ENCODE data around the gene IFITM5.
"Not testable (repeated sequence)": the region's sequence is repeated elsewhere in the genome, so short reads cannot be mapped to it uniquely, and the experiment has no call there.

IFITM5 gene

GRCh38 chr11:312092-312816 is 12.9 kb upstream of the IFITM5 start:
- no peaks in the 10 kb centered on the region for H3K4me1 ChIP-seq (ENCODE audit: control insufficient read depth, insufficient read depth, low read length)
- ChIA-PET CTCF (interaction anchor here (1.2 to 1.4 kb wide), 2 partner anchors 17 to 136 kb away, joined by 5 read pairs; no protein-coding TSS in a partner anchor), POLR2A (interaction anchor here (0.6 kb wide), 1 partner anchor 105 kb away, joined by 3 read pairs; the partner anchor contains the start of gene BET1L)
- no peaks in the 10 kb centered on the region for H3K9me3 ChIP-seq (ENCODE audit: control insufficient read depth, insufficient read depth, low read depth, low read length)
- H3K36me3 ChIP-seq (ENCODE audit: control insufficient read depth in 2 of 2, insufficient read depth in 1 of 2, low read length in 2 of 2), result no peaks in the 10 kb centered on the region
- TF ChIP-seq ZNF138 (tag by site-specific recombination; IDR thresholded peaks at IDR 0.05; ENCODE audit: borderline replicate concordance), result no peak
- no peak for TF ChIP-seq KLF10 (tag by site-specific recombination; IDR thresholded peaks at IDR 0.05)
- peak; percentile 21; the same call in 1 of the 2 replicates for TF ChIP-seq EGR2 (tag by site-specific recombination; IDR thresholded peaks at IDR 0.05; ENCODE audit: low read depth)
- H3K4me3 ChIP-seq (ENCODE audit: low read depth, low read length), result no peak overlapping the region
- H3K27ac ChIP-seq (ENCODE audit: extremely low read depth, low read depth, low read length), result no peak overlapping the region

- H3K4me1 ChIP-seq (ENCODE audit: control insufficient read depth, insufficient read depth, low read length); POLR2A ChIA-PET; H3K27ac ChIP-seq (ENCODE audit: extremely low read depth, low read depth, low read length); H3K9me3 ChIP-seq (ENCODE audit: control insufficient read depth, insufficient read depth, low read depth, low read length); H3K36me3 ChIP-seq (ENCODE audit: control insufficient read depth in 2 of 2, insufficient read depth in 1 of 2, low read length in 2 of 2); H3K4me3 ChIP-seq (ENCODE audit: low read depth, low read length); CTCF ChIA-PET: not testable (repeated sequence)
Measured at GRCh38 chr11:311013-311748, 11.9 kb upstream of the IFITM5 start.

DNA sequence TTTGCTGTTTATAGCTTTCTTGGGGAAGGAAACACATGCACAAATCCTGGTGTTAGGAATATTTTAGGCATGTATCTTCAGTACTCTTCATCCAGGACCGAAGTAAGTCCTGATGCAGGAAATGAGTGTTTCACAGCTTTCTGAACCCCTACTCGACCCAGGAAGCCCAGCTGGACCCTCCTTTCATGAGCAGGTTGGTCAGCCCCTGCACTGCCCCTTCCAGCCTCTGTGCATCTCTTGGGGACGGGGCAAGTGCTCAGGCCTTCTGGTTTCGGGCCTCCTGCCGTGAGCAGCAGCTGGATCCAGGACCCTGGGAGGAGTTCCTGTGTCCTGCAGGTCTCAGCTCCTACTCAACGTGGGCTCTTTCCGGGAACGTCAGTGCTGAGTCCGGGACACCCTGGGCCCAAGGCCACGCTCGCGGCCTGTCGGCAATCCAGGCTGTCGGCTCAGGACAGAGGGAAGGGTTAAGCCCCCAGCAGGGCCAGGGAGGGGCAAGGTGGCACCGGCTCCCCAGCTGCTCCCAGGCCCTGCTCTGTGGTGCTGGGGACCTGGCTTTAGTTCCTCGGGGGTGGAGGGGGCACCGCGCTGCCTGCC is 10.8 kb upstream of the IFITM5 start:
- ChIA-PET POLR2A (interaction anchor here (0.9 kb wide), 1 partner anchor 66 kb away, joined by 6 read pairs; no protein-coding TSS in a partner anchor), CTCF (interaction anchor here (0.6 to 1.6 kb wide), 5 partner anchors 10 to 59 kb away, joined by 3 to 6 read pairs (median 4); partner anchors contain the start of gene IFITM3)
- H3K9me3 ChIP-seq (ENCODE audit: control insufficient read depth, insufficient read depth, low read depth, low read length); H3K4me1 ChIP-seq (ENCODE audit: control insufficient read depth, insufficient read depth, low read length); H3K4me3 ChIP-seq (ENCODE audit: low read depth, low read length); H3K36me3 ChIP-seq (ENCODE audit: control insufficient read depth in 2 of 2, insufficient read depth in 1 of 2, low read length in 2 of 2); H3K27ac ChIP-seq (ENCODE audit: extremely low read depth, low read depth, low read length): not testable (repeated sequence)

- H3K4me3 ChIP-seq (ENCODE audit: low read depth, low read length); H3K27ac ChIP-seq (ENCODE audit: extremely low read depth, low read depth, low read length): not testable (repeated sequence)
- POLR2A ChIA-PET, result interaction anchor here (0.9 kb wide), 1 partner anchor 65 kb away, joined by 6 read pairs; no protein-coding TSS in a partner anchor
Measured at GRCh38 chr11:308740-309665, 9.7 kb upstream of the IFITM5 start.

DNA sequence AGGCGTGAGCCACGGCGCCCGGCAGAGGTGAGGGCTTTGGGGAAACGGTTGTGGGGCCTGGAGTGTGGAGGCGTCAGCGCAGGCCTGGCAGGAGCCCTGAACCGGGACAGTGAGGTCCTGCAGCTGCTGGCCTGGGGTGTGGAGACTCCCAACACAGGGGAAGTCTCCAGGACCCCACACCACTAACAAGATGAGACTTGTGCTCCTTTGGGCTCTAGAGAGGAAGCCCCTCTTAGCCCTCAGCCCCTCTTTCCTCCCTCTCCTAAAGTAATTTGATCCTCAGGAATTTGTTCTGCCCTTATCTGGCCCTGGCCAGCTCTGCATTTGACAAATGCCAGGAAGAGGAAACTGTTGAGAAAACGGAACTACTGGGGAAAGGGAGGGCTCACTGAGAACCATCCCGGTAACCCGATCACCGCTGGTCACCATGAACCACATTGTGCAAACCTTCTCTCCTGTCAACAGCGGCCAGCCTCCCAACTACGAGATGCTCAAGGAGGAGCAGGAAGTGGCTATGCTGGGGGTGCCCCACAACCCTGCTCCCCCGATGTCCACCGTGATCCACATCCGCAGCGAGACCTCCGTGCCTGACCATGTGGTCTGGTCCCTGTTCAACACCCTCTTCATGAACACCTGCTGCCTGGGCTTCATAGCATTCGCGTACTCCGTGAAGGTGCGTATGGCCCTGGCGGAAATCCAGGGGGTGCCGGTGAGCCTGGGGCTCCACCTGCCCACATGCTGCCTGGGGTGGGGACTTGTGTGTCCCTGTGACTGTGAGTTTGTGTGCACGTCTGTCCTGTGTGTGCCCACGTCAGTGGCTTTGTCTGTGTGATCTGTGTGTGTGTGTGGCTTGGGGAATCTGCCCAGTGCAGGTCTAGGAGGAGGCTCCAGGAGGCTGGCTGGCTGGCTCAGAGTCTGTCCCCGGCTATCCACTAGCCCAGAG is 8.7 kb upstream of the IFITM5 start, which contains the start of gene IFITM2:
IFITM2 (plus strand) TSS at position 51 of the 943 bp plus-strand sequence; CDS start at position 428, 377 bp downstream.
- not testable (repeated sequence) for H3K36me3 ChIP-seq (ENCODE audit: control insufficient read depth in 2 of 2, insufficient read depth in 1 of 2, low read length in 2 of 2); H3K4me1 ChIP-seq (ENCODE audit: control insufficient read depth, insufficient read depth, low read length); H3K9me3 ChIP-seq (ENCODE audit: control insufficient read depth, insufficient read depth, low read depth, low read length); H3K27ac ChIP-seq (ENCODE audit: extremely low read depth, low read depth, low read length)
- H3K4me3 ChIP-seq (ENCODE audit: low read depth, low read length), result peak within 1 kb of the TSS; percentile 49
- TF ChIP-seq ZNF335 (tag by site-specific recombination; conservative IDR thresholded peaks at IDR 0.05) (0 out of 2 replicates have a peak, but pooled peaks have one; percentile 25), SP2 (tag by site-specific recombination; IDR thresholded peaks at IDR 0.05) (0 out of 2 replicates have a peak, but pooled peaks have one; percentile 29), PRDM10 (tag by site-specific recombination; IDR thresholded peaks at IDR 0.05) (peak; percentile 57)
- TF ChIP-seq, protein P1, sequence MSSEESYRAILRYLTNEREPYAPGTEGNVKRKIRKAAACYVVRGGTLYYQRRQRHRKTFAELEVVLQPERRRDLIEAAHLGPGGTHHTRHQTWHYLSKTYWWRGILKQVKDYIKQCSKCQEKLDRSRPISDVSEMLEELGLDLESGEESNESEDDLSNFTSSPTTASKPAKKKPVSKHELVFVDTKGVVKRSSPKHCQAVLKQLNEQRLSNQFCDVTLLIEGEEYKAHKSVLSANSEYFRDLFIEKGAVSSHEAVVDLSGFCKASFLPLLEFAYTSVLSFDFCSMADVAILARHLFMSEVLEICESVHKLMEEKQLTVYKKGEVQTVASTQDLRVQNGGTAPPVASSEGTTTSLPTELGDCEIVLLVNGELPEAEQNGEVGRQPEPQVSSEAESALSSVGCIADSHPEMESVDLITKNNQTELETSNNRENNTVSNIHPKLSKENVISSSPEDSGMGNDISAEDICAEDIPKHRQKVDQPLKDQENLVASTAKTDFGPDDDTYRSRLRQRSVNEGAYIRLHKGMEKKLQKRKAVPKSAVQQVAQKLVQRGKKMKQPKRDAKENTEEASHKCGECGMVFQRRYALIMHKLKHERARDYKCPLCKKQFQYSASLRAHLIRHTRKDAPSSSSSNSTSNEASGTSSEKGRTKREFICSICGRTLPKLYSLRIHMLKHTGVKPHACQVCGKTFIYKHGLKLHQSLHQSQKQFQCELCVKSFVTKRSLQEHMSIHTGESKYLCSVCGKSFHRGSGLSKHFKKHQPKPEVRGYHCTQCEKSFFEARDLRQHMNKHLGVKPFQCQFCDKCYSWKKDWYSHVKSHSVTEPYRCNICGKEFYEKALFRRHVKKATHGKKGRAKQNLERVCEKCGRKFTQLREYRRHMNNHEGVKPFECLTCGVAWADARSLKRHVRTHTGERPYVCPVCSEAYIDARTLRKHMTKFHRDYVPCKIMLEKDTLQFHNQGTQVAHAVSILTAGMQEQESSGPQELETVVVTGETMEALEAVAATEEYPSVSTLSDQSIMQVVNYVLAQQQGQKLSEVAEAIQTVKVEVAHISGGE (tag by site-specific recombination; conservative IDR thresholded peaks at IDR 0.05; ENCODE audit: low read depth), result peak; percentile 44; the same call in 1 of the 2 replicates
- ChIA-PET CTCF (interaction anchor here (2.8 to 4.2 kb wide), 2 partner anchors 9 to 58 kb away, joined by 11 to 30 read pairs; no protein-coding TSS in a partner anchor), POLR2A (interaction anchor here (0.6 kb wide), 2 partner anchors 13 to 202 kb away, joined by 3 to 5 read pairs; partner anchors contain the start of gene IFITM3)

More at GRCh38 chr11:308740-309665, 9.7 kb upstream of the IFITM5 start:
- TF ChIP-seq KLF1 (tag by site-specific recombination; IDR thresholded peaks at IDR 0.05), result peak; percentile 32; the same call in 1 of the 2 replicates
- not testable (repeated sequence) for H3K9me3 ChIP-seq (ENCODE audit: control insufficient read depth, insufficient read depth, low read depth, low read length); H3K36me3 ChIP-seq (ENCODE audit: control insufficient read depth in 2 of 2, insufficient read depth in 1 of 2, low read length in 2 of 2); H3K4me1 ChIP-seq (ENCODE audit: control insufficient read depth, insufficient read depth, low read length)
- CTCF ChIA-PET, result interaction anchor here (0.6 to 1.6 kb wide), 7 partner anchors 8 to 59 kb away, joined by 3 to 6 read pairs (median 4); partner anchors contain the start of gene IFITM3

All from HEK293 (cell line).